Measurements from ENCODE around the gene OR51B2.

Gene OR51B2

GRCh38 chr11:5283086-5283485 is 41.0 kb downstream of the OR51B2 start:
- Mint-ChIP-seq H3K27ac (no peak overlapping the region), H3K36me3 (no peaks in the 10 kb centered on the region), H3K4me3 (no peak overlapping the region), H3K9me3 (no peaks in the 10 kb centered on the region), H3K27me3 (peaks cover 5% of the 10 kb centered on the region), H3K4me1 (no peaks in the 10 kb centered on the region)
- ATAC-seq (ENCODE audit: low read depth), result no peak
- DNase-seq (ENCODE audit: low spot score in 2 of 2), result no peak

GRCh38 chr11:5282628-5283027 is 41.5 kb downstream of the OR51B2 start:
- ATAC-seq (ENCODE audit: low read depth), result no peak

GRCh38 chr11:5281596-5281995 is 42.5 kb downstream of the OR51B2 start:
- Mint-ChIP-seq H3K4me1 (no peaks in the 10 kb centered on the region), H3K9me3 (no peaks in the 10 kb centered on the region), H3K4me3 (no peak overlapping the region), H3K36me3 (no peaks in the 10 kb centered on the region), H3K27me3 (peaks cover 7% of the 10 kb centered on the region), H3K27ac (no peak overlapping the region)
- ATAC-seq (ENCODE audit: low read depth) (no peak), DNase-seq (ENCODE audit: low spot score in 2 of 2) (no peak)

More at GRCh38 chr11:5282628-5283027, 41.5 kb downstream of the OR51B2 start:
- no peaks in the 10 kb centered on the region for H3K9me3 Mint-ChIP-seq
- no peak overlapping the region for H3K4me3 Mint-ChIP-seq
- peaks cover 7% of the 10 kb centered on the region for H3K27me3 Mint-ChIP-seq
- H3K36me3 Mint-ChIP-seq, result no peaks in the 10 kb centered on the region
- no peak for DNase-seq (ENCODE audit: low spot score in 2 of 2)
- H3K4me1 Mint-ChIP-seq, result no peaks in the 10 kb centered on the region
- H3K27ac Mint-ChIP-seq, result no peak overlapping the region

DNA sequence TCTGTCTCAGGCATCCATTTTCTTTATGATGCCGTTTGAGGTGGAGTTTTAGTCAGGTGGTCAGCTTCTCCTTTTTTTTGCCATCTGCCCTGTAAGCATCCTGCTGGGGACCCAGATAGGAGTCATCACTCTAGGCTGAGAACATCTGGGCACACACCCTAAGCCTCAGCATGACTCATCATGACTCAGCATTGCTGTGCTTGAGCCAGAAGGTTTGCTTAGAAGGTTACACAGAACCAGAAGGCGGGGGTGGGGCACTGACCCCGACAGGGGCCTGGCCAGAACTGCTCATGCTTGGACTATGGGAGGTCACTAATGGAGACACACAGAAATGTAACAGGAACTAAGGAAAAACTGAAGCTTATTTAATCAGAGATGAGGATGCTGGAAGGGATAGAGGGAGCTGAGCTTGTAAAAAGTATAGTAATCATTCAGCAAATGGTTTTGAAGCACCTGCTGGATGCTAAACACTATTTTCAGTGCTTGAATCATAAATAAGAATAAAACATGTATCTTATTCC is 43.5 kb downstream of the OR51B2 start:
- no peak for ATAC-seq (ENCODE audit: low read depth)
- H3K27ac Mint-ChIP-seq, result no peak overlapping the region

GRCh38 chr11:5279471-5280090 is 44.5 kb downstream of the OR51B2 start:
- Mint-ChIP-seq H3K36me3 (no peaks in the 10 kb centered on the region), H3K27ac (no peak overlapping the region), H3K27me3 (peaks cover 3% of the 10 kb centered on the region), H3K9me3 (no peaks in the 10 kb centered on the region), H3K4me1 (no peaks in the 10 kb centered on the region), H3K4me3 (no peak overlapping the region)
- ATAC-seq (ENCODE audit: low read depth) (no peak), DNase-seq (ENCODE audit: low spot score in 2 of 2) (no peak)

More for the DNA sequence above, 43.5 kb downstream of the OR51B2 start:
- DNase-seq (ENCODE audit: low spot score in 2 of 2), result no peak
- no peak overlapping the region for H3K4me3 Mint-ChIP-seq
- H3K36me3 Mint-ChIP-seq, result no peaks in the 10 kb centered on the region
- H3K9me3 Mint-ChIP-seq, result no peaks in the 10 kb centered on the region
- peaks cover 7% of the 10 kb centered on the region for H3K27me3 Mint-ChIP-seq
- no peaks in the 10 kb centered on the region for H3K4me1 Mint-ChIP-seq

- no peaks in the 10 kb centered on the region for H3K9me3 Mint-ChIP-seq
- H3K27ac Mint-ChIP-seq, result no peak overlapping the region
- ATAC-seq (ENCODE audit: low read depth), result no peak
- DNase-seq (ENCODE audit: low spot score in 2 of 2), result no peak
- H3K27me3 Mint-ChIP-seq, result peaks cover 6% of the 10 kb centered on the region
- no peaks in the 10 kb centered on the region for H3K4me1 Mint-ChIP-seq
- no peaks in the 10 kb centered on the region for H3K36me3 Mint-ChIP-seq
- no peak overlapping the region for H3K4me3 Mint-ChIP-seq
Observed at GRCh38 chr11:5277807-5278382, 46.2 kb downstream of the OR51B2 start.

DNA sequence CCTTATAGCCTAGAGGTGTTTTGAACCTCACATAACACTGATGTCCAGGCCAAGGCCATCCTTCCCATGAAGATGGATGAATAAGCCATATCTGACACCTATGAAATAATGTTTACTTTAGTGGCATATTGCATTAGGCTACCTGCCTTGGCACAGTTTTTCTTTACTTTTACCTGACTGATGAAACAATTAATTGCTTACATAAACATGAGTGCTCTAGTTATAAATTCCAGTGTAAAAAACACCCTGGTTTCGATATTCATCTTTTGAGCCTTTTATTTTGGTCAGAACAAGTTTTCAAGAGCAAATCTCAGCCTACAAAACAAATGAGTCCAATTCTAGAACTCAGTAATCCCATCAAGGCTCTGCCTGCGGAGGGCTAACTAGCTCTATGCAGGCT is 47.4 kb downstream of the OR51B2 start:
- H3K27ac Mint-ChIP-seq, result no peak overlapping the region
- H3K27me3 Mint-ChIP-seq, result peaks cover 6% of the 10 kb centered on the region
- H3K36me3 Mint-ChIP-seq, result no peaks in the 10 kb centered on the region
- H3K4me3 Mint-ChIP-seq, result no peak overlapping the region
- no peak for ATAC-seq (ENCODE audit: low read depth)
- no peaks in the 10 kb centered on the region for H3K9me3 Mint-ChIP-seq
- H3K4me1 Mint-ChIP-seq, result no peaks in the 10 kb centered on the region
- DNase-seq (ENCODE audit: low spot score in 2 of 2), result no peak

- H3K27me3 Mint-ChIP-seq, result peaks cover 7% of the 10 kb centered on the region
- H3K27ac Mint-ChIP-seq, result no peak overlapping the region
- no peaks in the 10 kb centered on the region for H3K9me3 Mint-ChIP-seq
- H3K4me3 Mint-ChIP-seq, result no peak overlapping the region
- H3K36me3 Mint-ChIP-seq, result no peaks in the 10 kb centered on the region
- ATAC-seq (ENCODE audit: low read depth) (no peak), DNase-seq (ENCODE audit: low spot score in 2 of 2) (no peak)
- no peaks in the 10 kb centered on the region for H3K4me1 Mint-ChIP-seq
Observed at GRCh38 chr11:5275369-5276110, 48.6 kb downstream of the OR51B2 start.

DNA sequence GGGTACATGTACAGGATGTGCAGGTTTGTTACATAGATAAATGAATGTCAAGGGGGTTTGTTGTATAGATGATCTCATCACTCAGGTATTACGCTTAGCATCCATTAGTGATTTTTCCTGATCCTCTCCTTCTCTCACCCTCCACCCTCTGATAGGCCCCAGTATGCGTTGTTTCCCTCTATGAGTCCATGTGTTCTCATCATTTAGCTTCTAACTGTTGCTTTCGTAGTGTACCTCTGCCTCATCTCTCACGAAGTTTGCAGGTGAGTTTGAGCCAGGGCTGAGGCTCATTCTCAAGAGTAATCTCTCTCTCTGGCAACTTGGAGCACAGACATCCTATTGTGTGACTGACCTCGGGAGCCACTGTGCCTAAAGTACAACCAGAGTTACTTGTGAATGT is 49.7 kb downstream of the OR51B2 start:
- Mint-ChIP-seq H3K27me3 (peaks cover 7% of the 10 kb centered on the region), H3K9me3 (no peaks in the 10 kb centered on the region), H3K27ac (no peak overlapping the region), H3K4me3 (no peak overlapping the region), H3K36me3 (no peaks in the 10 kb centered on the region), H3K4me1 (no peaks in the 10 kb centered on the region)
- DNase-seq (ENCODE audit: low spot score in 2 of 2), result no peak
- ATAC-seq (ENCODE audit: low read depth), result no peak

All from memory B cell (primary cell).